NCI-H1694 (cell line): ENCODE measurements around the gene MTCL1.

ENCODE experiments used
- DNase-seq: peaks from one replicate; lab custom pipeline; 2025; lab: John Stamatoyannopoulos, UW

MTCL1 gene

DNA sequence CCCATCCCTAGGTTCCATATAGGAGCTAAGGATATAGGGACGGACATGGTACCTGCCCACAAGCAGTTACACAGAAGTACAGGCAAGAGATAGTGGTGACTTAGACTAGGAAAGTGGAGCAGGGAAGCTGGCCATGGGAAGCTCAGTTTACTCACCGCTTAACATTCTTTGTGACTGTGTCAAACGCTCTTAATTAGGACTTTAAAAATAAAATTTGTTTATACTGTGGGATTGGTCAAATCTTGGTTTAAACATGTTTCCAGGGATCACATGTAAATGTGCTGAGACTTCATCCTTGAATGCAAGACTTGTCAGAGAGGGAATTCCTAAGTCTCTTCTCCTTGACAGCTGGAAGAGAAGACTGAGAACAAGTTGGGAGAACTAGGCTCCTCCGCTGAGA, 107.3 kb downstream of the MTCL1 start:
- DNase-seq: no peak

- DNase-seq: no peak
Observed at GRCh38 chr18:8813611-8814010, 108.3 kb downstream of the MTCL1 start.

DNA sequence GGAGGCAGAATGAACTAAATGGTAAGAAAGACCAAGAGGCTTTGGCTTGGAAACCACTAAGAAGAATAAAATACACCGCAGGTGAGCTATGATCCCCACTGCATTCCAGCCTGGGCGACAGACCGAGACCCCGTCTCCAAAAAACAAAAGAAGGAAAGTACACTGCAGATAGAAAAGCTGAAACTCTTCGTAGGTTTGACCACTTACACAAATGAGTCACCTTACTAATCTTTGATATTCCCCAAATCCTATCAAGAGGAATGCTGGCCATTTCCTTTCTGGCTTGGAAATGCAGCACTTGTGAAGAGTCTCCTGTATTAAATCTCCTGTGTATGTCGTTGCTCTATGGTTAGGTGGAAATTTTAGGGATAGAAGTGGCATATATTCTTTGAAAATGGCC, 108.8 kb downstream of the MTCL1 start:
- no peak for DNase-seq

DNA sequence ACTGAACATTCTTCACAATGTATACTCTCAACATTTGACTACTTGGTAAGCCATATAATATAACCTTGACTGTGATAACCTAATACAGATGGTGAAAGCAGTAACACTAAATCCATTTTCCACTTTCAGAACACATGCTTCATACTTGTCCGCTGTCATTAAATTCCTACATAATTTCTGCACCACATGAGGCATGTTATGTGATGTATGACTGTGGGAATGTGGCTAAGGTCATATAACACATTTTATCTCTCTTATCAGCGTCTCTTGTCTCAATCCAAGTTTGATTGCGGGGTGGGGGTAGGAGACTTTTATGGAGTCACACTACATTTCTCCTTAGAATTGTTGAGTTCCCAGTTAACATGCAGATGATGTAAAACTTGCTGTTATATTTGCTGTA, 110.9 kb downstream of the MTCL1 start:
- no peak for DNase-seq

DNA sequence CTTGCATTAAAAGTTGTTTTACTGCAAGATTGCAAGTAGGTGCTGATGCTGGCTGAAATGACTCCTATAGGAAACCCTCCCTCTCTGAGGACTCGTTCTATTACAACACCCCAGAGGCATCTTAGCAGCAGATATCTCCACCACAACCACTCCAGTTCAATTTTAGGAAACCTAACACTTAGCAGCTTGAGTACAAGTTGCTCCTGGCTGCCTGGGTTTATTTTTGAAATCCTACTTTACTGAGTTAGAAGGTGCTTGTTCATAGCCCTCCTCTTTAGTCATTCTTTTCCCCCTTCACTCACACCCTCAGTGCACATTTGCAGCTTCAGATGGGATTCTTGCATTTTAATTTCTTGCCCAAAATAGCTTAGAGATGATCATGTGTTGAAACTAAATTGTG, 111.5 kb downstream of the MTCL1 start:
- DNase-seq: no peak

DNA sequence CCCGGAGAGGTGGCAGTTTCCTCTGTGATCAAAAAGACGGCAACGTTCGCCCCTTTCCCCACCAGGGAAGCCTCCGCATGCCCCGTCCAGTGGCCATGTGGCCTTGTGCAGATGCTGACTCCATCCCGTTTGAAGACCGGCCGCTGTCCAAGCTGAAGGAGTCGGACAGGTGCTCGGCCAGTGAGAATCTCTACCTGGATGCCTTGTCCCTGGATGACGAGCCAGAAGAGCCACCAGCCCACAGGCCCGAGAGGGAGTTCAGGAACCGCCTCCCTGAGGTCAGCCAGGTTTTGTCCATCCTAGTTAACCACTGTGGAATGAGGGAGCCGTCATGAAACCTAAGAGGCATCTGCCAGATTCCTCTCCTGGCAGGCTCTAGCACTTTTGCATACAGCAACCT, 113.6 kb downstream of the MTCL1 start:
- DNase-seq: no peak

DNA sequence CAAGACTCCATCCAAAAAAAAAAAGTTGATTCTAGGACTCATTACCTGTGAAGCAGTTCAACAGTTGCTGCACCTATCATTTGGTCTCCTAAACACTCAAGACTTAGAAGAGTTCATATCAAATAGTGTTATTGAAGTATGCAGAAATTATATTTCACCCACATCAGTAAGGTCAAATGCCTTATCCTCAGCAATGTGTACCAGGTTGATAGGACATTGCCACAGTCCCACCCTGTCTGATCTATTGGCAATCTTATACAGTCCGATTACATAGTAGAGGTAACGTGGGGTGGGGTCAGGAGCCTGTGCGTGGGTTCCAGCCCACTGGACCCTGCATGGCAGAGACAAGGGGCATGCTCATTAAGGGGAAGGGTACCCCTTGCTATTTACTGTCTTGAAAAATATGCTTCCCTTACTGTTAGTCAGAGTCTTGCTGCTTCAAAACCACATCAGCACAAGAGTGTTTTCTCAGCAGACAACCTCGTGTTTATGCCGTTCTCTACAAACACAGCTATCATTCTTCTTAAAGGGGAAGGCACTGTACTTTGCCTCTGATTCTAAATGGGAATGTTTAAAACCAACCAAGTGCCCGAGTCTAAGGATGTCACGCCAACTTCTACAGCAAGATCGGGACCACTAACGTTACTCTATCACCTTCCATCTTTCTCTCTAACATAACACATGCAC, 115.2 kb downstream of the MTCL1 start:
- DNase-seq: no peak

- DNase-seq: no peak
Observed at GRCh38 chr18:8821083-8821465, 115.7 kb downstream of the MTCL1 start.

GRCh38 chr18:8821531-8821930, 116.2 kb downstream of the MTCL1 start:
- no peak for DNase-seq

DNA sequence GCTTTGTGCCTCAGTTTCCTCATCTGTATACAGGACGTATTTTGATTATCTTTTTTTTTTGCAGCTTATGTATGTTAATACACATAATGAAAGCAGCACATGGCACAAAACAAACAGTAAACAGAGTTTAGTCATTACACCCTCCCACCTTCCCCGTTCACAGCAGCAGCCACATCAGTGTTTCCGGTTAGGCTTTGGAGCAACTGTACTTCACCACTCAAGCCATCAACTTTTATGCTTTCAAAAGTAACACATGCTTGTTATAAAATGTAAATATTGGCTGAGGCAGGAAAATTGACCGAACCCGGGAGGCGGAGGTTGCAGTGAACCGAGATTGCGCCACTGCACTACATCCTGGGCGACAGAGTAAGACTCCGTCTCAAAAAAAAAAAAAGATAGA, 117.3 kb downstream of the MTCL1 start:
- no peak for DNase-seq

DNA sequence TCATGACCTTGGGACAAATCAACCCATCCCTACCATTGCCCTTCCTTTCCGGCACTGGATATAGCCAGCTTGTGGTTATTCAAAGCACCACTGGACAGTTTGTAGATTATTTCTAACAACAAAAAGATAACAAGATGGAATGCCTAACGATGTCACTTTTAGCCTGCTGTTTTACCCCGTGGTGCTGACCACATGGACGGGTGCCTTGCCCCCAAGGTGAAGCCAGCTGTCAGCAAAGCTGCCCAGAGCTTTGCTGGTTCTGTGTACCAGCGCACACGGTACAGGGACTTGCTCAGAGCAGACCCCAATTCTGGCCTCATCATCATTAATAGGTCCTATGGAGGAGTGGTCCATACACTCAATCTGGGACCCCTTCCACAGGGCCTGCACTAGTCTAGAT, 118.2 kb downstream of the MTCL1 start:
- no peak for DNase-seq

GRCh38 chr18:8824846-8825245, 119.5 kb downstream of the MTCL1 start:
- no peak for DNase-seq

GRCh38 chr18:8825273-8825672, 119.9 kb downstream of the MTCL1 start:
- no peak for DNase-seq

GRCh38 chr18:8825729-8826375, 120.5 kb downstream of the MTCL1 start:
- DNase-seq: no peak

GRCh38 chr18:8826514-8826913, 121.2 kb downstream of the MTCL1 start:
- DNase-seq: no peak

GRCh38 chr18:8826971-8827370, 121.6 kb downstream of the MTCL1 start:
- no peak for DNase-seq

GRCh38 chr18:8828300-8828699, 122.9 kb downstream of the MTCL1 start:
- DNase-seq: no peak

DNA sequence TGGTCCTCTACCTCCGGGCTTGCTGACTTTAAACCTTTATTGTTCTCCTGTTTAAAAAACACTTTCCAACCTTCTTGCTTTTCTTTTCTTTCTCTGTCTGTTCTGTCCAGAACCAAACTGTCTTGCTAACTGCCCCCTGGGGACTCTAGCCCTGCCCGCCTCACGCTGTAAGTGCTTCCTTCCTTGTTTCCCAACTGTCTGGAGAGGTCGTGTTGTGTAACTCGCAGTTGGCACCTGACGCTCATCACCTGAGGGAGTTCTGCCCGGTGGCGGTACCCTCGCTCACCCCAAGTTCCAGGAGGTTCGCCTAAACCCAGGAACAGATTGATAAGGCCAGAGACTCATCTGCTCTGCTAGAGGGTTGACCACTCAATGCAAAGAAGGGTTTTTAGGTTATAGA, 123.4 kb downstream of the MTCL1 start:
- DNase-seq: no peak

DNA sequence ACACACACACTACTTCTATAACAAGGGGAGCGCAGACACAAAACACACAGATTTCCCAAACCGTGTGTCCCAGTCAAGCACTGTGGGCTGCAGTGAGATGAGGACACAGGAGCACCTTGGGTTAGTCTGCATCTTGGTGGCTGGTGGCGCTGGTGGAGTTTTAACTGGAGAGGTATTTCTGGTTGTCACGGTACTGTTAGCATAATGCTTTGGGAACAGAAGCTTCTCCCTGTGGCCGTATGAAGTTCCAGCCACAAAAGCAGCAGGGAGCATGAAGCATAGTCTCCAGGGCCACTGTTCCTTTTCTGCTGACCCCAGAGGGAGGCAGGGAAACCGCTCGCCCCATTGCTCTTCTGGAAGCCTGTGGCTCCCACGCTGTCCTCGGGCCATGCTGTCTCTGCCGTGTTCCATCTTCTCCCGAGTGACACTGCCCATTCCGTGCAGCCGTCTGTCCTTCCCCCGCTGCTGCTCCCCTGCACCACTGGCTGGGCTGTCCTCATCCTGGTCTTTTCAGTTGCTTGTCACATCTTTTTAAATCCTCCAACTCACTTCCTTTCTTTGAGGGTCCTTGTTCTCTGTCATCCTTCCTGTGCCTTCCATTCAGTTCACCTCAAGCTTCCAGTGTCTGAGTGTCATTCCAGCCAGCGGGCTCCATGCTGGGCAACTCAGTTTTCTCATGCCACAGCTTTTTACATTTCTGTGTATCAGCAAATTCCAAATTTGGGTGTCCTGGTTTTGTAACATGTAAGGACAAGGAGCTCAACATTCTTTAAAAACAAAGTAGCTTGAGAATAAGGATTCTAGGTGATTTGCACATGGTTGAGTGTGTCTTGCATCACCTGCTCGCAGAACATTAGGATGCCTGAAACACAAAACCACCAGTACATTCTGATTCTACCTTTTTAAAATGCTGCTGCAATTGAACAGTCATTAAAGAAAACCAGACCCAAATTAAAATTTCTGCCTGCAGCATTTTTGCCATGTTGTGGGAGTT, 125.0 kb downstream of the MTCL1 start:
- no peak for DNase-seq

- no peak for DNase-seq
Observed at GRCh38 chr18:8831112-8831511, 125.8 kb downstream of the MTCL1 start.

DNA sequence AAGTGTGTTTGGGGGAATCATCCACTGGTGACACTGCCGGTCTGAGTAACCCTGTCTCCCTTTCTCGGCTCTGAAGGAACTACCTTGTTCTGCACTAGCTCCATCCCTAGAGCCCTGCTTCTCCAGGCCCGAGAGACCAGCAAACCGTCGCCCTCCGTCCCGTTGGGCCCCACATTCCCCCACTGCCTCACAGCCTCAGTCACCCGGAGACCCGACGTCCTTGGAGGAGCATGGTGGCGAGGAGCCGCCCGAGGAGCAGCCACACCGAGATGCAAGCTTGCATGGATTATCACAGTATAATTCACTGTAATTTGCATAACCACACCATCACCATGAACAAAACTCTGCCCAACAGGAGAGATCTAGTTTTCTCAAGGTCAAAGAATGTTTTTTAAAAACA, 126.2 kb downstream of the MTCL1 start:
- no peak for DNase-seq

DNA sequence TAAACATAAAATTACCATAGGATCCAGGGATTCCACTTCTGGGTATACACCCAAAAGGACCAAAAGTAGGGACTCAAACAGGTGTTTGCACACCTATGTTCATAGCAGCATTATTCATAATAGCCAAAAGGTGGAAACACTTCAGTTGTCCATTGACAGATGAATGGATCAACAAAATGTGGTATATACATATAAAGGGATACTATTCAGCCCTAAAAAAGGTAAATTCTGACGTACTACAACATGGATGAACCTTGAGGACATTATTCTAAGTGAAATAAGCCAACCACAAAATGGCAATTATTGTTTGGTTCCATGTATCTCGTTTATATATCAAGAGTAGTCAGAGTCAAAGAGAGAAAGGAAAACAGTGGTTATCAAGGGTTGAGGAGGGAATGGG, 128.1 kb downstream of the MTCL1 start:
- DNase-seq: no peak

DNA sequence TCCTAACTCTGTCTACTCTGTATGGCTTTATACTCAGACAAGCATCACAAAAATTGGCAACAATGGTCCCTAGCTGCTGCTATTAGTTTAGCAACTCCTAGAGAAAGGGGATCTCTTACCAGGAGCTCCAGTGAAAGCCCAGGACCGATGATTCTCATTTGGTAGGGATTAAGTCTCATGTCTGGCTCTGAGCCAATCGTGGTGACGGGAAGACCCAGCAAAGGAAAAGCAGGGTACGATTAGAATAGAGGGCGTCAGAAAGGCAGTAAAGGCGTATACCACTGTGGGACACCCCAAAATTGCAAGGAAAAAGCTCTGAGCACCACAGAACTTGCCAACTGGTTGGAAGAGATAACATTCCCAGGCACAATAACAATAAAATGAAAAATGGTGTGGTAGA, 129.5 kb downstream of the MTCL1 start:
- no peak for DNase-seq
